ENCODE measurements around the gene FAIM2. TPM values are rescaled to one million over a fixed set of nuclear protein-coding genes. Genes with fewer than 3 reads are reported as not detected.

FAIM2 gene
- polyA plus RNA-seq, 4 donors: 2.2 to 13.5 TPM; not detected in 2

GRCh38 chr12:49899921-49900320 is 3.8 kb downstream of the FAIM2 start:
- no peak overlapping the region for H3K4me3 ChIP-seq (ENCODE audit: low read depth in 1 of 3, low read length in 3 of 3)
- no peak overlapping the region for H3K27ac ChIP-seq (ENCODE audit: low read depth in 1 of 3, low read length in 2 of 3)
- H3K27me3 ChIP-seq (ENCODE audit: control insufficient read depth in 3 of 3, insufficient read depth in 3 of 3, low read length in 3 of 3): peaks cover 0 to 31% (median 5%) of the 10 kb centered on the region in 3 donors
- 71 to 83% (median 77%) methylated on average over 7 of the region's 7 CpGs for WGBS, 3 donors
- peaks cover 0 to 9% (median 0%) of the 10 kb centered on the region in 3 donors for H3K4me1 ChIP-seq (ENCODE audit: control insufficient read depth in 3 of 3, insufficient read depth in 2 of 3, low read depth in 1 of 3, low read length in 2 of 3)
- DNase-seq: no peak
- peaks cover 0 to 2% (median 0%) of the 10 kb centered on the region in 3 donors for H3K36me3 ChIP-seq (ENCODE audit: control insufficient read depth in 3 of 3, insufficient read depth in 2 of 3, low read depth in 1 of 3, low read length in 3 of 3)
- no peak for FAIRE-seq
- no peaks in the 10 kb centered on the region for H3K9me3 ChIP-seq (ENCODE audit: control insufficient read depth in 2 of 2, insufficient read depth in 1 of 2, low read depth in 1 of 2, low read length in 1 of 2)

- WGBS, 3 donors: 94 to 97% (median 95%) methylated on average over 9 of the region's 9 CpGs
- Histone ChIP-seq H3K4me1 (ENCODE audit: control insufficient read depth in 3 of 3, insufficient read depth in 2 of 3, low read depth in 1 of 3, low read length in 2 of 3) (peaks cover 0 to 9% (median 0%) of the 10 kb centered on the region in 3 donors), H3K4me3 (ENCODE audit: low read depth in 1 of 3, low read length in 3 of 3) (no peak overlapping the region), H3K36me3 (ENCODE audit: control insufficient read depth in 3 of 3, insufficient read depth in 2 of 3, low read depth in 1 of 3, low read length in 3 of 3) (peaks cover 0 to 2% (median 0%) of the 10 kb centered on the region in 3 donors), H3K9me3 (ENCODE audit: control insufficient read depth in 2 of 2, insufficient read depth in 1 of 2, low read depth in 1 of 2, low read length in 1 of 2) (no peaks in the 10 kb centered on the region), H3K27me3 (ENCODE audit: control insufficient read depth in 3 of 3, insufficient read depth in 3 of 3, low read length in 3 of 3) (peaks cover 0 to 25% (median 5%) of the 10 kb centered on the region in 3 donors), H3K27ac (ENCODE audit: low read depth in 1 of 3, low read length in 2 of 3) (no peak overlapping the region)
- no peak for DNase-seq
- no peak for FAIRE-seq
Observed at GRCh38 chr12:49899286-49899843, 4.3 kb downstream of the FAIM2 start.

- Histone ChIP-seq H3K4me1 (ENCODE audit: control insufficient read depth in 3 of 3, insufficient read depth in 2 of 3, low read depth in 1 of 3, low read length in 2 of 3) (peaks cover 0 to 9% (median 0%) of the 10 kb centered on the region in 3 donors), H3K4me3 (ENCODE audit: low read depth in 1 of 3, low read length in 3 of 3) (no peak overlapping the region), H3K9me3 (ENCODE audit: control insufficient read depth in 2 of 2, insufficient read depth in 1 of 2, low read depth in 1 of 2, low read length in 1 of 2) (peaks cover 0 to 5% of the 10 kb centered on the region in 2 donors), H3K36me3 (ENCODE audit: control insufficient read depth in 3 of 3, insufficient read depth in 2 of 3, low read depth in 1 of 3, low read length in 3 of 3) (peaks cover 0 to 2% (median 0%) of the 10 kb centered on the region in 3 donors), H3K27ac (ENCODE audit: low read depth in 1 of 3, low read length in 2 of 3) (no peak overlapping the region), H3K27me3 (ENCODE audit: control insufficient read depth in 3 of 3, insufficient read depth in 3 of 3, low read length in 3 of 3) (peaks cover 0 to 7% (median 0%) of the 10 kb centered on the region in 3 donors)
- FAIRE-seq (no peak), DNase-seq (no peak)
- WGBS, 3 donors: 68 to 78% (median 71%) methylated on average over 4 of the region's 4 CpGs
Observed at GRCh38 chr12:49897276-49897675, 6.4 kb downstream of the FAIM2 start.

- Histone ChIP-seq H3K27me3 (ENCODE audit: control insufficient read depth in 3 of 3, insufficient read depth in 3 of 3, low read length in 3 of 3) (peaks cover 0 to 2% (median 0%) of the 10 kb centered on the region in 3 donors), H3K4me3 (ENCODE audit: low read depth in 1 of 3, low read length in 3 of 3) (no peak overlapping the region), H3K27ac (ENCODE audit: low read depth in 1 of 3, low read length in 2 of 3) (no peak overlapping the region), H3K4me1 (ENCODE audit: control insufficient read depth in 3 of 3, insufficient read depth in 2 of 3, low read depth in 1 of 3, low read length in 2 of 3) (peaks cover 0 to 9% (median 0%) of the 10 kb centered on the region in 3 donors), H3K9me3 (ENCODE audit: control insufficient read depth in 2 of 2, insufficient read depth in 1 of 2, low read depth in 1 of 2, low read length in 1 of 2) (peaks cover 0 to 5% of the 10 kb centered on the region in 2 donors), H3K36me3 (ENCODE audit: control insufficient read depth in 3 of 3, insufficient read depth in 2 of 3, low read depth in 1 of 3, low read length in 3 of 3) (peaks cover 0 to 2% (median 0%) of the 10 kb centered on the region in 3 donors)
- DNase-seq (peak in 1 of 2 donors; percentile 31), FAIRE-seq (no peak)
- WGBS, 3 donors: 70 to 75% (median 74%) methylated on average over 9 of the region's 9 CpGs
Observed at GRCh38 chr12:49895773-49896172, 7.9 kb downstream of the FAIM2 start.

- DNase-seq (no peak), FAIRE-seq (no peak)
- H3K36me3 ChIP-seq (ENCODE audit: control insufficient read depth in 3 of 3, insufficient read depth in 2 of 3, low read depth in 1 of 3, low read length in 3 of 3): peaks cover 0 to 2% (median 0%) of the 10 kb centered on the region in 3 donors
- peaks cover 0 to 9% (median 0%) of the 10 kb centered on the region in 3 donors for H3K4me1 ChIP-seq (ENCODE audit: control insufficient read depth in 3 of 3, insufficient read depth in 2 of 3, low read depth in 1 of 3, low read length in 2 of 3)
- no peak overlapping the region for H3K27ac ChIP-seq (ENCODE audit: low read depth in 1 of 3, low read length in 2 of 3)
- 58 to 73% (median 66%) methylated on average over 5 of the region's 5 CpGs for WGBS, 3 donors
- H3K4me3 ChIP-seq (ENCODE audit: low read depth in 1 of 3, low read length in 3 of 3): no peak overlapping the region
- peaks cover 0 to 2% (median 0%) of the 10 kb centered on the region in 3 donors for H3K27me3 ChIP-seq (ENCODE audit: control insufficient read depth in 3 of 3, insufficient read depth in 3 of 3, low read length in 3 of 3)
- peaks cover 0 to 5% of the 10 kb centered on the region in 2 donors for H3K9me3 ChIP-seq (ENCODE audit: control insufficient read depth in 2 of 2, insufficient read depth in 1 of 2, low read depth in 1 of 2, low read length in 1 of 2)
Observed at GRCh38 chr12:49894751-49895148, 8.9 kb downstream of the FAIM2 start.

GRCh38 chr12:49893753-49894750 is 9.6 kb downstream of the FAIM2 start:
- Histone ChIP-seq H3K27me3 (ENCODE audit: control insufficient read depth in 3 of 3, insufficient read depth in 3 of 3, low read length in 3 of 3) (peaks cover 0 to 2% (median 0%) of the 10 kb centered on the region in 3 donors), H3K4me1 (ENCODE audit: control insufficient read depth in 3 of 3, insufficient read depth in 2 of 3, low read depth in 1 of 3, low read length in 2 of 3) (peaks cover 0 to 9% (median 0%) of the 10 kb centered on the region in 3 donors), H3K27ac (ENCODE audit: low read depth in 1 of 3, low read length in 2 of 3) (no peak overlapping the region), H3K36me3 (ENCODE audit: control insufficient read depth in 3 of 3, insufficient read depth in 2 of 3, low read depth in 1 of 3, low read length in 3 of 3) (peaks cover 0 to 2% (median 0%) of the 10 kb centered on the region in 3 donors), H3K9me3 (ENCODE audit: control insufficient read depth in 2 of 2, insufficient read depth in 1 of 2, low read depth in 1 of 2, low read length in 1 of 2) (peaks cover 0 to 5% of the 10 kb centered on the region in 2 donors), H3K4me3 (ENCODE audit: low read depth in 1 of 3, low read length in 3 of 3) (no peak overlapping the region)
- FAIRE-seq (no peak), DNase-seq (no peak)
- 88 to 93% (median 91%) methylated on average over 10 of the region's 10 CpGs for WGBS, 3 donors

- Histone ChIP-seq H3K4me1 (ENCODE audit: control insufficient read depth in 3 of 3, insufficient read depth in 2 of 3, low read depth in 1 of 3, low read length in 2 of 3) (peaks cover 0 to 9% (median 0%) of the 10 kb centered on the region in 3 donors), H3K36me3 (ENCODE audit: control insufficient read depth in 3 of 3, insufficient read depth in 2 of 3, low read depth in 1 of 3, low read length in 3 of 3) (peaks cover 0 to 2% (median 0%) of the 10 kb centered on the region in 3 donors), H3K27me3 (ENCODE audit: control insufficient read depth in 3 of 3, insufficient read depth in 3 of 3, low read length in 3 of 3) (peaks cover 0 to 2% (median 0%) of the 10 kb centered on the region in 3 donors), H3K4me3 (ENCODE audit: low read depth in 1 of 3, low read length in 3 of 3) (no peak overlapping the region), H3K9me3 (ENCODE audit: control insufficient read depth in 2 of 2, insufficient read depth in 1 of 2, low read depth in 1 of 2, low read length in 1 of 2) (peaks cover 0 to 5% of the 10 kb centered on the region in 2 donors), H3K27ac (ENCODE audit: low read depth in 1 of 3, low read length in 2 of 3) (no peak overlapping the region)
- WGBS, 3 donors: 38 to 55% (median 41%) methylated on average over 3 of the region's 3 CpGs
- FAIRE-seq (no peak), DNase-seq (no peak)
Observed at GRCh38 chr12:49892732-49893317, 10.9 kb downstream of the FAIM2 start.
